Transverse colon (tissue), 3 donors: ENCODE results near the gene CNDP1.

Experiments
- CTCF ChIP-seq, 5 experiments: fragments of 200-600 bp in 3 of 5; fragments of 450-650 bp in 2 of 5; sonication (generic) in 3 of 5; IDR thresholded peaks; 1 replicate in 2 of 5; 2 replicates in 3 of 5; pipeline ENCODE4 v1.5.1; 2016 to 2017; ENCODE audit warnings: antibody characterized with exemption in 5 of 5, inconsistent platforms in 3 of 5, mild to moderate bottlenecking in 2 of 5, moderate library complexity in 1 of 5
- EP300 ChIP-seq: sonication (generic); formaldehyde crosslinking; IDR thresholded peaks from one replicate; pipeline ENCODE4 v1.6.1; 2017; ENCODE audit warnings: antibody characterized with exemption, low read depth
- POLR2A ChIP-seq: fragments of 450-650 bp; IDR thresholded peaks from one replicate; pipeline ENCODE4 v1.6.1; 2016; ENCODE audit warnings: antibody characterized with exemption, mild to moderate bottlenecking, moderate library complexity

- no peak for TF ChIP-seq CTCF (IDR thresholded peaks at IDR 0.05)
- no peak for TF ChIP-seq POLR2A
- no peak for TF ChIP-seq EP300
Observed at GRCh38 chr18:74532511-74533025, 1.7 kb upstream of the CNDP1 start.
